ENCODE results near the gene ACO2. TPM values are rescaled to one million over a fixed set of nuclear protein-coding genes. Genes with fewer than 3 reads are reported as not detected.

The ACO2 gene
- total RNA-seq, 4 donors from 2014 or later, result 115 to 227 (median 132) TPM

GRCh38 chr22:41516462-41516861, 47.5 kb downstream of the ACO2 start:
- H3K27ac ChIP-seq, result peak overlapping the region in 3 of 4 donors; percentile 78 to 83 (median 80)

GRCh38 chr22:41517172-41518047, 48.5 kb downstream of the ACO2 start:
- H3K27me3 ChIP-seq, result no peaks in the 10 kb centered on the region
- peak; percentile 68 for ATAC-seq
- WGBS, 2 donors (ENCODE audit: low coverage in 1 of 2), result 0% methylated on average over 3 of the region's 22 CpGs; no CpG with 5 or more reads in 1 of the 2 donors
- H3K36me3 ChIP-seq, result peaks cover 0 to 75% of the 10 kb centered on the region in 2 donors
- H3K4me3 ChIP-seq, result no peak overlapping the region
- H3K27ac ChIP-seq, result peak overlapping the region; percentile 7 to 83 (median 79)
- H3K9me3 ChIP-seq, result no peaks in the 10 kb centered on the region
- TF ChIP-seq POLR2AphosphoS5 (IDR thresholded peaks at IDR 0.05) (peak; percentile 58), POLR2A (IDR thresholded peaks at IDR 0.05) (no peak)
- TF ChIP-seq, protein P1, sequence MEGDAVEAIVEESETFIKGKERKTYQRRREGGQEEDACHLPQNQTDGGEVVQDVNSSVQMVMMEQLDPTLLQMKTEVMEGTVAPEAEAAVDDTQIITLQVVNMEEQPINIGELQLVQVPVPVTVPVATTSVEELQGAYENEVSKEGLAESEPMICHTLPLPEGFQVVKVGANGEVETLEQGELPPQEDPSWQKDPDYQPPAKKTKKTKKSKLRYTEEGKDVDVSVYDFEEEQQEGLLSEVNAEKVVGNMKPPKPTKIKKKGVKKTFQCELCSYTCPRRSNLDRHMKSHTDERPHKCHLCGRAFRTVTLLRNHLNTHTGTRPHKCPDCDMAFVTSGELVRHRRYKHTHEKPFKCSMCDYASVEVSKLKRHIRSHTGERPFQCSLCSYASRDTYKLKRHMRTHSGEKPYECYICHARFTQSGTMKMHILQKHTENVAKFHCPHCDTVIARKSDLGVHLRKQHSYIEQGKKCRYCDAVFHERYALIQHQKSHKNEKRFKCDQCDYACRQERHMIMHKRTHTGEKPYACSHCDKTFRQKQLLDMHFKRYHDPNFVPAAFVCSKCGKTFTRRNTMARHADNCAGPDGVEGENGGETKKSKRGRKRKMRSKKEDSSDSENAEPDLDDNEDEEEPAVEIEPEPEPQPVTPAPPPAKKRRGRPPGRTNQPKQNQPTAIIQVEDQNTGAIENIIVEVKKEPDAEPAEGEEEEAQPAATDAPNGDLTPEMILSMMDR (IDR thresholded peaks at IDR 0.05), result peak in 3 of 4 experiments; percentile 92 to 94 (median 93)
- H3K4me1 ChIP-seq, result peaks cover 4 to 42% (median 20%) of the 10 kb centered on the region in 3 donors

More at GRCh38 chr22:41516462-41516861, 47.5 kb downstream of the ACO2 start:
- no peak for ATAC-seq
- Histone ChIP-seq H3K27me3 (no peaks in the 10 kb centered on the region), H3K4me3 (no peak overlapping the region), H3K4me1 (peaks cover 4 to 51% (median 23%) of the 10 kb centered on the region in 3 donors), H3K36me3 (peaks cover 0 to 82% of the 10 kb centered on the region in 2 donors), H3K9me3 (no peaks in the 10 kb centered on the region)
- 76 to 79% methylated on average over 6 to 7 of the region's 8 CpGs for WGBS, 2 donors (ENCODE audit: low coverage in 1 of 2)
- TF ChIP-seq POLR2AphosphoS5 (IDR thresholded peaks at IDR 0.05) (no peak), EP300 (IDR thresholded peaks at IDR 0.05) (no peak), POLR2A (IDR thresholded peaks at IDR 0.05) (no peak)
- TF ChIP-seq, protein P1 (IDR thresholded peaks at IDR 0.05), result no peak

- Histone ChIP-seq H3K4me3 (no peak overlapping the region), H3K27me3 (no peaks in the 10 kb centered on the region), H3K9me3 (no peaks in the 10 kb centered on the region), H3K27ac (peak overlapping the region; percentile 7 to 83 (median 79)), H3K36me3 (peaks cover 0 to 74% of the 10 kb centered on the region in 2 donors), H3K4me1 (peaks cover 4 to 42% (median 14%) of the 10 kb centered on the region in 3 donors)
- TF ChIP-seq POLR2A (IDR thresholded peaks at IDR 0.05) (no peak), POLR2AphosphoS5 (IDR thresholded peaks at IDR 0.05) (no peak), EP300 (IDR thresholded peaks at IDR 0.05) (no peak)
- TF ChIP-seq, protein P1 (IDR thresholded peaks at IDR 0.05), result no peak
- no peak for ATAC-seq
- 17 to 63% methylated on average over 4 to 5 of the region's 7 CpGs for WGBS, 2 donors (ENCODE audit: low coverage in 1 of 2)
Observed at GRCh38 chr22:41518048-41518347, 49.1 kb downstream of the ACO2 start.

DNA sequence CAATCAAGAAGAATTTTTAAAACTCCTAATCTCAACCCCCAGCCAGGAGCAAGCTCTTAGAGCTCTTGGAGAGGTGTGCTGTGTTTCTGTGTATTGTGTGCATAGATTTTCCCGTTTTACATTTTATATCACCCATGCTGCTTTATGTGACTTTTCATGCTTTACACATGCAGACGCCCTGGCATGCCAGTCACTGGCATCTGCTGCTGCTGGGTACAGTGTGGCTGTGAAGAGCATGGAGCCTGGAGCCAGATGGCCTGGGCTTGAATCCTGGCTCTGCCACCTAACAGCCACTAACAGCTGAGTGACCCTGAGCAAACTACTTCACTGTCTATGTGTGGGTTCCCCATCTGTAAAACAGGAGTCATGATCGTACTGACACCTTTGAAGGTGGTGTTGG, 52.2 kb downstream of the ACO2 start:
- H3K36me3 ChIP-seq, result peaks cover 0 to 67% of the 10 kb centered on the region in 2 donors
- H3K4me3 ChIP-seq, result no peak overlapping the region
- WGBS, 2 donors (ENCODE audit: low coverage in 1 of 2), result 71 to 83% methylated on average over 1 to 3 of the region's 3 CpGs
- H3K9me3 ChIP-seq, result no peaks in the 10 kb centered on the region
- no peak for TF ChIP-seq POLR2A (IDR thresholded peaks at IDR 0.05)
- TF ChIP-seq, protein P1 (IDR thresholded peaks at IDR 0.05), result no peak
- no peak for TF ChIP-seq EP300 (IDR thresholded peaks at IDR 0.05)
- no peak for TF ChIP-seq POLR2AphosphoS5 (IDR thresholded peaks at IDR 0.05)
- H3K27ac ChIP-seq, result peak overlapping the region in 1 of 4 donors; percentile 91
- H3K27me3 ChIP-seq, result no peaks in the 10 kb centered on the region
- H3K4me1 ChIP-seq, result peaks cover 7 to 53% (median 32%) of the 10 kb centered on the region in 3 donors
- ATAC-seq, result no peak
